Neural crest cell (in vitro differentiated cells): ENCODE results near the gene TEAD2. TPM values are rescaled to one million over a fixed set of nuclear protein-coding genes. Genes with fewer than 3 reads are reported as not detected.

ENCODE experiments used
- microRNA-seq: library from miRNA; unstranded; fragments of <30 nt; microRNA quantifications from one replicate; pipeline ENCODE4, GENCODE V29; 2020
- total RNA-seq: library from RNA; stranded (reverse); gene quantifications from 2 replicates; pipeline ENCODE4 v1.2.1, GENCODE V29; 2021

TEAD2 gene
- total RNA-seq, 1 donor from 2014 or later = 164 TPM

Small RNA genes lying within 50 kb of the gene (microRNA-seq; reads per million reads assigned to microRNA genes)
- gene MIR4324 = not detected

Other genes with a start within 250 kb of the TEAD2 start
- gene LIN7B, start 248.0 kb downstream of the TEAD2 start, total RNA-seq = 5.4 and 7.5 TPM in 2 replicates
- gene C19orf73, start 243.3 kb downstream of the TEAD2 start, total RNA-seq = 1.0 and 1.3 TPM in 2 replicates
- gene PPFIA3, start 242.9 kb downstream of the TEAD2 start, total RNA-seq = 21.7 and 22.7 TPM in 2 replicates
- 0.84 and 1.6 TPM in 2 replicates for gene HRC, start 207.0 kb downstream of the TEAD2 start, total RNA-seq
- gene TRPM4, start 204.6 kb downstream of the TEAD2 start, total RNA-seq = 8.1 and 9.6 TPM in 2 replicates
- gene SLC6A16, start 37.2 kb downstream of the TEAD2 start, total RNA-seq = 7.4 and 9.4 TPM in 2 replicates
- gene CD37, start 27.0 kb downstream of the TEAD2 start, total RNA-seq = not detected in 2 replicates
- gene DKKL1, start 1.5 kb upstream of the TEAD2 start, total RNA-seq = 1.9 and 2.0 TPM in 2 replicates
- gene KASH5, start 25.8 kb upstream of the TEAD2 start, total RNA-seq = not detected in 2 replicates
- not detected in 2 replicates for gene PTH2, start 61.0 kb upstream of the TEAD2 start, total RNA-seq
- not detected in 2 replicates for gene GFY, start 63.0 kb upstream of the TEAD2 start, total RNA-seq
- gene SLC17A7, start 79.1 kb upstream of the TEAD2 start, total RNA-seq = 0.23 TPM in 1 of 2 replicates, not detected in the other
- gene PIH1D1, start 89.4 kb upstream of the TEAD2 start, total RNA-seq = 104 and 110 TPM in 2 replicates
- 51.9 and 52.7 TPM in 2 replicates for gene ALDH16A1, start 90.8 kb upstream of the TEAD2 start, total RNA-seq
- gene FLT3LG, start 111.8 kb upstream of the TEAD2 start, total RNA-seq = 0.89 and 1.0 TPM in 2 replicates
- 2,983 and 3,026 TPM in 2 replicates for gene RPL13A, start 125.2 kb upstream of the TEAD2 start, total RNA-seq
- 2,365 and 2,591 TPM in 2 replicates for gene RPS11, start 134.0 kb upstream of the TEAD2 start, total RNA-seq
- 24.9 and 27.5 TPM in 2 replicates for gene FCGRT, start 150.2 kb upstream of the TEAD2 start, total RNA-seq
- gene RCN3, start 165.6 kb upstream of the TEAD2 start, total RNA-seq = 7.7 and 8.8 TPM in 2 replicates
- 70.2 and 74.1 TPM in 2 replicates for gene NOSIP, start 218.1 kb upstream of the TEAD2 start, total RNA-seq
- gene PRRG2, start 218.9 kb upstream of the TEAD2 start, total RNA-seq = 1.0 and 1.3 TPM in 2 replicates
- gene PRR12, start 228.8 kb upstream of the TEAD2 start, total RNA-seq = 51.7 and 53.7 TPM in 2 replicates